GM12878 (cell line): ENCODE measurements around the gene AFF2. TPM values are rescaled to one million over a fixed set of nuclear protein-coding genes. Genes with fewer than 3 reads are reported as not detected.

Experiments
- ATAC-seq: fragments of 200-7000 bp; cut with Tn5 transposase; 3 replicates; pipeline ENCODE4 v1.9.1; 2020; ENCODE audit warnings: mild to moderate bottlenecking, moderate library complexity
- BruUV-seq: library from RNA; stranded (reverse); fragments of 400-500 nt; replicated peaks from 2 replicates; lab custom pipeline; 2021; lab: Mats Ljungman, UMichigan
- CTCF ChIA-PET: fragments of 300-600 bp; sonication (Branson Sonifier 250); formaldehyde crosslinking; extraction: SDS; loops from one replicate; lab custom pipeline; 2021; ENCODE audit warnings: inconsistent platforms; lab: Yijun Ruan, JAX
- POLR2A ChIA-PET: fragments of 350-600 bp; formaldehyde crosslinking; extraction: SDS; loops from one replicate; lab custom pipeline; 2021; ENCODE audit warnings: inconsistent platforms; lab: Charles Lee
- RAD21 ChIA-PET: fragments of 300-600 bp; sonication (Branson Sonifier 250); formaldehyde crosslinking; loops from one replicate; lab custom pipeline; 2023; ENCODE audit warnings: antibody characterized with exemption; ENCODE audit not compliant: unreplicated experiment; lab: Charles Lee
- SMC1A ChIA-PET: fragments of 300-600 bp; sonication (Branson Sonifier 250); formaldehyde crosslinking; loops from one replicate; lab custom pipeline; 2023; ENCODE audit not compliant: unreplicated experiment, uncharacterized antibody; lab: Charles Lee
- DNase-seq: peaks from one replicate; pipeline ENCODE4 v3.0.0-alpha.2; 2011; ENCODE audit warnings: low read depth, low spot score
- FAIRE-seq: peaks from 3 replicates; lab custom pipeline; 2011; peaks lifted over from hg19 to GRCh38; lab: Jason Lieb, UNC
- H2AFZ ChIP-seq: 2 replicates; pipeline ENCODE4 v1.6.0; 2011; ENCODE audit warnings: low read depth, low read length, control low read depth; ENCODE audit not compliant: control insufficient read depth
- H3K27ac ChIP-seq: 2 replicates; pipeline ENCODE4 v1.5.1; 2011; ENCODE audit warnings: control low read depth; ENCODE audit not compliant: control insufficient read depth, insufficient read depth
- H3K27me3 ChIP-seq, 2 experiments: replicated peaks in 1 of 2; 2 replicates each; pipeline versions ENCODE4 v1.6.0 to v1.6.1; 2011; ENCODE audit warnings: low read length in 1 of 2; ENCODE audit not compliant: control insufficient read depth in 2 of 2, insufficient read depth in 2 of 2
- H3K36me3 ChIP-seq, 2 experiments: 2 replicates each; pipeline ENCODE4 v1.5.1; 2011; ENCODE audit warnings: low read length in 1 of 2; ENCODE audit not compliant: control insufficient read depth in 2 of 2, insufficient read depth in 2 of 2
- H3K4me1 ChIP-seq: 2 replicates; pipeline ENCODE4 v1.6.1; 2011; ENCODE audit warnings: mild to moderate bottlenecking, low read length, moderate library complexity, mixed read lengths; ENCODE audit not compliant: control insufficient read depth, insufficient read depth
- H3K4me2 ChIP-seq: 2 replicates; pipeline ENCODE4 v1.6.0; 2011; ENCODE audit warnings: control low read depth; ENCODE audit not compliant: control insufficient read depth, insufficient read depth
- H3K4me3 ChIP-seq: fragments of 200-600 bp; sonication (generic); 2 replicates; pipeline ENCODE4 v1.5.1; 2016
- H3K79me2 ChIP-seq: 2 replicates; pipeline ENCODE4 v1.6.0; 2011; ENCODE audit warnings: low read length; ENCODE audit not compliant: control insufficient read depth, insufficient read depth
- H3K9ac ChIP-seq: 2 replicates; pipeline ENCODE4 v1.8.0; 2011; ENCODE audit warnings: low read length, control low read depth, mixed read lengths; ENCODE audit not compliant: control insufficient read depth, insufficient read depth
- H3K9me3 ChIP-seq: replicated peaks from 3 replicates; pipeline ENCODE4 v1.5.1; 2011; ENCODE audit warnings: mild to moderate bottlenecking, low read length; ENCODE audit not compliant: control insufficient read depth, insufficient read depth
- H4K20me1 ChIP-seq: 2 replicates; pipeline ENCODE4 v1.6.0; 2011; ENCODE audit not compliant: control insufficient read depth, insufficient read depth
- EGR1 ChIP-seq, 2 experiments: IDR thresholded peaks; 1 replicate in 1 of 2; 2 replicates in 1 of 2; pipeline ENCODE4 v1.6.1; 2011 to 2012; ENCODE audit warnings: low read depth in 2 of 2, low read length in 2 of 2, borderline replicate concordance in 1 of 2, mild to moderate bottlenecking in 1 of 2, moderate library complexity in 1 of 2
- ELK1 ChIP-seq: IDR thresholded peaks from 2 replicates; pipeline ENCODE4 v1.6.1; 2012; ENCODE audit warnings: low read depth, low read length, improper control_type of control experiment
- JUNB ChIP-seq: IDR thresholded peaks from 2 replicates; pipeline ENCODE4 v1.6.1; 2016; ENCODE audit warnings: antibody characterized with exemption, mild to moderate bottlenecking
- MYB ChIP-seq: fragments of 150-350 bp; IDR thresholded peaks from 2 replicates; pipeline ENCODE4 v1.6.1; 2014; ENCODE audit warnings: mild to moderate bottlenecking, low read depth, low read length, borderline replicate concordance
- NFYA ChIP-seq: IDR thresholded peaks from 2 replicates; pipeline ENCODE4 v1.6.1; 2011; ENCODE audit warnings: low read depth, mild to moderate bottlenecking, low read length, improper control_type of control experiment, borderline replicate concordance
- POU2F2 ChIP-seq: IDR thresholded peaks from 3 replicates; pipeline ENCODE4 v1.6.1; 2011; ENCODE audit warnings: low read depth, mild to moderate bottlenecking, low read length, borderline replicate concordance
- RCOR1 ChIP-seq: conservative IDR thresholded peaks from 2 replicates; pipeline ENCODE4 v1.6.1; 2012; ENCODE audit warnings: low read depth, low read length, improper control_type of control experiment
- SMAD1 ChIP-seq: fragments of 450-650 bp; IDR thresholded peaks from 2 replicates; pipeline ENCODE4 v1.6.1; 2018; ENCODE audit warnings: mild to moderate bottlenecking, low read depth; ENCODE audit not compliant: partially characterized antibody
- ZNF274 ChIP-seq: IDR thresholded peaks from one replicate; pipeline ENCODE4 v1.8.0; 2011; ENCODE audit not compliant: insufficient read length, insufficient read depth
- ZSCAN29 ChIP-seq: fragments of 450-650 bp; IDR thresholded peaks from 2 replicates; pipeline ENCODE4 v1.6.1; 2017; ENCODE audit warnings: mild to moderate bottlenecking, moderate library complexity
- WGBS: methylation state at CpG from one replicate; pipeline ENCODE4 v1.1.6; 2016; ENCODE audit warnings: low lambda C conversion rate; ENCODE audit not compliant: insufficient replicate concordance, insufficient coverage; ENCODE audit errors: missing lambda C conversion rate; 5-methylcytosine and 5-hydroxymethylcytosine counted together
- in situ Hi-C: fragments of 300-500 bp; cut with MboI; formaldehyde crosslinking; loops from 9 replicates; pipeline ENCODE4 v1.14.3; 2018; ENCODE audit warnings: mixed read lengths
- intact Hi-C: fragments of 100-400 bp; cut with micrococcal nuclease; formaldehyde crosslinking; loops from one replicate; pipeline ENCODE4 v1.14.2; 2022; ENCODE audit not compliant: unreplicated experiment
- polyA plus RNA-seq, 11 experiments: library from polyadenylated mRNA; depleted of rRNA in 4 of 11; unstranded in 6 of 11; stranded (reverse) in 5 of 11; fragments of >200 nt; fragmentation: Nextera tagmentation in 4 of 11; fragmentation: Illumina TruSeq in 1 of 11; extraction: Ambion mirVana in 4 of 11; extraction: Trizol in 1 of 11; gene quantifications; 1 replicate in 1 of 11; 2 replicates in 10 of 11; pipeline versions ENCODE4 v1.2.1 to v1.2.3, GENCODE V29; 2011 to 2016; ENCODE audit warnings: inconsistent platforms in 2 of 11, missing spikeins in 2 of 11, low read depth in 1 of 11
- total RNA-seq, 4 experiments: library from RNA; depleted of rRNA in 3 of 4; stranded (reverse); fragments of >200 nt in 3 of 4; fragmentation: Illumina TruSeq in 1 of 4; extraction: Trizol in 1 of 4; gene quantifications; 2 replicates each; pipeline versions ENCODE4 v1.2.1 to v1.2.3, GENCODE V29; 2013 to 2021
- TF ChIP-seq, protein P1 (sequence below): fragments of 450-650 bp; IDR thresholded peaks from 2 replicates; pipeline ENCODE4 v1.6.1; 2017; ENCODE audit warnings: mild to moderate bottlenecking, low read depth, inconsistent platforms; ENCODE audit not compliant: poor library complexity, severe bottlenecking

Gene AFF2
- total and polyA plus RNA-seq, 10 of the 15 experiments (the other 5 are each of a cell fraction or from before 2014, with no cell fraction given) = under 0.01 to 0.03 TPM; not detected in 8

- WGBS = 11% methylated on average over 4 of the region's 4 CpGs
- Histone ChIP-seq H3K4me1 (no peaks in the 10 kb centered on the region; the same call in 1 of the 2 replicates), H3K9ac (no peak overlapping the region), H3K4me3 (no peak overlapping the region), H3K79me2 (no peaks in the 10 kb centered on the region), H3K4me2 (no peak overlapping the region), H3K36me3 (no peaks in the 10 kb centered on the region; a peak in 1 of 4 replicates), H4K20me1 (no peaks in the 10 kb centered on the region), H3K27ac (no peak overlapping the region), H3K27me3 (no peaks in the 10 kb centered on the region), H3K9me3 (no peaks in the 10 kb centered on the region), H2AFZ (no peak overlapping the region)
- ATAC-seq (no peak), DNase-seq (no peak), FAIRE-seq (no peak)
- CTCF ChIA-PET = interaction anchor here (0.8 to 1.6 kb wide), 3 partner anchors 20 to 31 kb away, joined by 3 to 8 read pairs (median 5); no protein-coding TSS in a partner anchor
- POLR2A ChIA-PET = interaction anchor here (0.7 to 1.6 kb wide), 4 partner anchors 11 to 113 kb away, joined by 3 to 5 read pairs (median 4); no protein-coding TSS in a partner anchor
- RAD21 ChIA-PET = interaction anchor here (0.7 to 2.8 kb wide), 5 partner anchors 28 to 279 kb away, joined by 3 to 13 read pairs (median 7); no protein-coding TSS in a partner anchor
- in situ Hi-C loops (no loop called here), intact Hi-C loops (loop anchor here (10.0 kb wide), 1 partner anchor 277 kb away; no protein-coding TSS in a partner anchor)
- no TSS peak for BruUV-seq
- no peak for TF ChIP-seq POU2F2
- TF ChIP-seq JUNB = no peak
- no peak for TF ChIP-seq ZSCAN29
- TF ChIP-seq, protein P1, sequence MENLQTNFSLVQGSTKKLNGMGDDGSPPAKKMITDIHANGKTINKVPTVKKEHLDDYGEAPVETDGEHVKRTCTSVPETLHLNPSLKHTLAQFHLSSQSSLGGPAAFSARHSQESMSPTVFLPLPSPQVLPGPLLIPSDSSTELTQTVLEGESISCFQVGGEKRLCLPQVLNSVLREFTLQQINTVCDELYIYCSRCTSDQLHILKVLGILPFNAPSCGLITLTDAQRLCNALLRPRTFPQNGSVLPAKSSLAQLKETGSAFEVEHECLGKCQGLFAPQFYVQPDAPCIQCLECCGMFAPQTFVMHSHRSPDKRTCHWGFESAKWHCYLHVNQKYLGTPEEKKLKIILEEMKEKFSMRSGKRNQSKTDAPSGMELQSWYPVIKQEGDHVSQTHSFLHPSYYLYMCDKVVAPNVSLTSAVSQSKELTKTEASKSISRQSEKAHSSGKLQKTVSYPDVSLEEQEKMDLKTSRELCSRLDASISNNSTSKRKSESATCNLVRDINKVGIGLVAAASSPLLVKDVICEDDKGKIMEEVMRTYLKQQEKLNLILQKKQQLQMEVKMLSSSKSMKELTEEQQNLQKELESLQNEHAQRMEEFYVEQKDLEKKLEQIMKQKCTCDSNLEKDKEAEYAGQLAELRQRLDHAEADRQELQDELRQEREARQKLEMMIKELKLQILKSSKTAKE = no peak
- TF ChIP-seq RCOR1 = no peak
- no peak for TF ChIP-seq NFYA
- no peak for TF ChIP-seq EGR1 (IDR thresholded peaks at IDR 0.05; ENCODE audit: borderline replicate concordance in 1 of 2, low read depth in 2 of 2, low read length in 2 of 2)
- no peak for TF ChIP-seq MYB
- no peak for TF ChIP-seq ELK1
- TF ChIP-seq ZNF274 = no peak
- TF ChIP-seq SMAD1 = no peak
- SMC1A ChIA-PET = interaction anchor here (0.8 to 4.7 kb wide), 12 partner anchors 10 to 195 kb away, joined by 3 to 19 read pairs (median 4); no protein-coding TSS in a partner anchor
These were observed 507.0 kb downstream of the AFF2 start for GRCh38 chrX:149007423-149007822.
